ENCODE data around the gene COPZ2. TPM values are rescaled to one million over a fixed set of nuclear protein-coding genes. Genes with fewer than 3 reads are reported as not detected.

COPZ2 gene
- total and polyA plus RNA-seq, 9 of the 15 experiments (the other 6 are each of a cell fraction or from before 2014, with no cell fraction given) = 0.22 to 0.49 TPM; not detected in 7

GRCh38 chr17:48066192-48066591 lies 28.6 kb upstream of the COPZ2 start (continued):
- TF ChIP-seq, protein P1, sequence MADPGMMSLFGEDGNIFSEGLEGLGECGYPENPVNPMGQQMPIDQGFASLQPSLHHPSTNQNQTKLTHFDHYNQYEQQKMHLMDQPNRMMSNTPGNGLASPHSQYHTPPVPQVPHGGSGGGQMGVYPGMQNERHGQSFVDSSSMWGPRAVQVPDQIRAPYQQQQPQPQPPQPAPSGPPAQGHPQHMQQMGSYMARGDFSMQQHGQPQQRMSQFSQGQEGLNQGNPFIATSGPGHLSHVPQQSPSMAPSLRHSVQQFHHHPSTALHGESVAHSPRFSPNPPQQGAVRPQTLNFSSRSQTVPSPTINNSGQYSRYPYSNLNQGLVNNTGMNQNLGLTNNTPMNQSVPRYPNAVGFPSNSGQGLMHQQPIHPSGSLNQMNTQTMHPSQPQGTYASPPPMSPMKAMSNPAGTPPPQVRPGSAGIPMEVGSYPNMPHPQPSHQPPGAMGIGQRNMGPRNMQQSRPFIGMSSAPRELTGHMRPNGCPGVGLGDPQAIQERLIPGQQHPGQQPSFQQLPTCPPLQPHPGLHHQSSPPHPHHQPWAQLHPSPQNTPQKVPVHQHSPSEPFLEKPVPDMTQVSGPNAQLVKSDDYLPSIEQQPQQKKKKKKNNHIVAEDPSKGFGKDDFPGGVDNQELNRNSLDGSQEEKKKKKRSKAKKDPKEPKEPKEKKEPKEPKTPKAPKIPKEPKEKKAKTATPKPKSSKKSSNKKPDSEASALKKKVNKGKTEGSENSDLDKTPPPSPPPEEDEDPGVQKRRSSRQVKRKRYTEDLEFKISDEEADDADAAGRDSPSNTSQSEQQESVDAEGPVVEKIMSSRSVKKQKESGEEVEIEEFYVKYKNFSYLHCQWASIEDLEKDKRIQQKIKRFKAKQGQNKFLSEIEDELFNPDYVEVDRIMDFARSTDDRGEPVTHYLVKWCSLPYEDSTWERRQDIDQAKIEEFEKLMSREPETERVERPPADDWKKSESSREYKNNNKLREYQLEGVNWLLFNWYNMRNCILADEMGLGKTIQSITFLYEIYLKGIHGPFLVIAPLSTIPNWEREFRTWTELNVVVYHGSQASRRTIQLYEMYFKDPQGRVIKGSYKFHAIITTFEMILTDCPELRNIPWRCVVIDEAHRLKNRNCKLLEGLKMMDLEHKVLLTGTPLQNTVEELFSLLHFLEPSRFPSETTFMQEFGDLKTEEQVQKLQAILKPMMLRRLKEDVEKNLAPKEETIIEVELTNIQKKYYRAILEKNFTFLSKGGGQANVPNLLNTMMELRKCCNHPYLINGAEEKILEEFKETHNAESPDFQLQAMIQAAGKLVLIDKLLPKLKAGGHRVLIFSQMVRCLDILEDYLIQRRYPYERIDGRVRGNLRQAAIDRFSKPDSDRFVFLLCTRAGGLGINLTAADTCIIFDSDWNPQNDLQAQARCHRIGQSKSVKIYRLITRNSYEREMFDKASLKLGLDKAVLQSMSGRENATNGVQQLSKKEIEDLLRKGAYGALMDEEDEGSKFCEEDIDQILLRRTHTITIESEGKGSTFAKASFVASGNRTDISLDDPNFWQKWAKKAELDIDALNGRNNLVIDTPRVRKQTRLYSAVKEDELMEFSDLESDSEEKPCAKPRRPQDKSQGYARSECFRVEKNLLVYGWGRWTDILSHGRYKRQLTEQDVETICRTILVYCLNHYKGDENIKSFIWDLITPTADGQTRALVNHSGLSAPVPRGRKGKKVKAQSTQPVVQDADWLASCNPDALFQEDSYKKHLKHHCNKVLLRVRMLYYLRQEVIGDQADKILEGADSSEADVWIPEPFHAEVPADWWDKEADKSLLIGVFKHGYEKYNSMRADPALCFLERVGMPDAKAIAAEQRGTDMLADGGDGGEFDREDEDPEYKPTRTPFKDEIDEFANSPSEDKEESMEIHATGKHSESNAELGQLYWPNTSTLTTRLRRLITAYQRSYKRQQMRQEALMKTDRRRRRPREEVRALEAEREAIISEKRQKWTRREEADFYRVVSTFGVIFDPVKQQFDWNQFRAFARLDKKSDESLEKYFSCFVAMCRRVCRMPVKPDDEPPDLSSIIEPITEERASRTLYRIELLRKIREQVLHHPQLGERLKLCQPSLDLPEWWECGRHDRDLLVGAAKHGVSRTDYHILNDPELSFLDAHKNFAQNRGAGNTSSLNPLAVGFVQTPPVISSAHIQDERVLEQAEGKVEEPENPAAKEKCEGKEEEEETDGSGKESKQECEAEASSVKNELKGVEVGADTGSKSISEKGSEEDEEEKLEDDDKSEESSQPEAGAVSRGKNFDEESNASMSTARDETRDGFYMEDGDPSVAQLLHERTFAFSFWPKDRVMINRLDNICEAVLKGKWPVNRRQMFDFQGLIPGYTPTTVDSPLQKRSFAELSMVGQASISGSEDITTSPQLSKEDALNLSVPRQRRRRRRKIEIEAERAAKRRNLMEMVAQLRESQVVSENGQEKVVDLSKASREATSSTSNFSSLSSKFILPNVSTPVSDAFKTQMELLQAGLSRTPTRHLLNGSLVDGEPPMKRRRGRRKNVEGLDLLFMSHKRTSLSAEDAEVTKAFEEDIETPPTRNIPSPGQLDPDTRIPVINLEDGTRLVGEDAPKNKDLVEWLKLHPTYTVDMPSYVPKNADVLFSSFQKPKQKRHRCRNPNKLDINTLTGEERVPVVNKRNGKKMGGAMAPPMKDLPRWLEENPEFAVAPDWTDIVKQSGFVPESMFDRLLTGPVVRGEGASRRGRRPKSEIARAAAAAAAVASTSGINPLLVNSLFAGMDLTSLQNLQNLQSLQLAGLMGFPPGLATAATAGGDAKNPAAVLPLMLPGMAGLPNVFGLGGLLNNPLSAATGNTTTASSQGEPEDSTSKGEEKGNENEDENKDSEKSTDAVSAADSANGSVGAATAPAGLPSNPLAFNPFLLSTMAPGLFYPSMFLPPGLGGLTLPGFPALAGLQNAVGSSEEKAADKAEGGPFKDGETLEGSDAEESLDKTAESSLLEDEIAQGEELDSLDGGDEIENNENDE (IDR thresholded peaks at IDR 0.05; ENCODE audit: low read depth, low read length) = no peak
- TF ChIP-seq KDM1A (IDR thresholded peaks at IDR 0.05) (no peak), NUFIP1 (IDR thresholded peaks at IDR 0.05; ENCODE audit: partially characterized antibody) (no peak), PRPF4 (IDR thresholded peaks at IDR 0.05; ENCODE audit: insufficient read depth, low read depth, low read length, poor library complexity, severe bottlenecking) (no peak), NR2C2 (CRISPR knock-in tag; IDR thresholded peaks at IDR 0.05) (no peak), NR2C2 (tag; IDR thresholded peaks at IDR 0.05) (no peak)

All from K562 (cell line).